Neural cell (in vitro differentiated cells): Measurements from ENCODE around the gene ARF5. TPM values are rescaled to one million over a fixed set of nuclear protein-coding genes. Genes with fewer than 3 reads are reported as not detected.

Source experiments
- H2AFZ ChIP-seq: fragments of 200-600, 300-800 bp; sonication (generic), shearing (Covaris generic); 2 replicates; pipeline ENCODE4 v1.6.0; 2014; ENCODE audit warnings: low read depth, mild to moderate bottlenecking, antibody characterized with exemption, low read length, moderate library complexity
- H3F3A ChIP-seq: fragments of 200-600 bp; shearing (Covaris generic); 2 replicates; pipeline ENCODE4 v1.6.1; 2016; ENCODE audit warnings: mild to moderate bottlenecking, moderate library complexity, mixed read lengths, antibody characterized with exemption, low read length; ENCODE audit not compliant: insufficient read depth, poor library complexity, severe bottlenecking
- H3K27ac ChIP-seq: fragments of 200-600, 300-800 bp; sonication (generic), shearing (Covaris generic); 2 replicates; pipeline ENCODE4 v1.5.1; 2014; ENCODE audit warnings: mild to moderate bottlenecking, low read length, moderate library complexity
- H3K27me3 ChIP-seq: fragments of 300-800, 200-600 bp; sonication (generic), shearing (Covaris generic); 2 replicates; pipeline ENCODE4 v1.6.0; 2014; ENCODE audit warnings: mild to moderate bottlenecking, low read depth, low read length, moderate library complexity; ENCODE audit not compliant: insufficient read depth
- H3K36me3 ChIP-seq: fragments of 300-800, 200-600 bp; sonication (generic), shearing (Covaris generic); 2 replicates; pipeline ENCODE4 v1.5.1; 2014; ENCODE audit warnings: mild to moderate bottlenecking, antibody characterized with exemption, low read length, moderate library complexity; ENCODE audit not compliant: insufficient read depth
- H3K4me2 ChIP-seq: fragments of 300-800, 200-600 bp; sonication (generic), shearing (Covaris generic); 2 replicates; pipeline ENCODE4 v1.6.0; 2014; ENCODE audit warnings: mild to moderate bottlenecking, low read length
- H3K4me3 ChIP-seq: fragments of 300-800, 200-600 bp; sonication (generic), shearing (Covaris generic); 2 replicates; pipeline ENCODE4 v1.5.1; 2014; ENCODE audit warnings: mild to moderate bottlenecking, low read length, moderate library complexity
- H3K79me2 ChIP-seq: fragments of 200-600 bp; shearing (Covaris generic); replicated peaks from 2 replicates; pipeline ENCODE4 v1.6.0; 2014; ENCODE audit warnings: mild to moderate bottlenecking, low read length, moderate library complexity; ENCODE audit not compliant: insufficient read depth
- H3K9ac ChIP-seq: fragments of 300-800, 200-600 bp; sonication (generic), shearing (Covaris generic); 2 replicates; pipeline ENCODE4 v1.6.1; 2016; ENCODE audit warnings: mild to moderate bottlenecking, low read length, mixed read lengths
- H3K9me2 ChIP-seq: fragments of 200-600 bp; shearing (Covaris generic); 2 replicates; pipeline ENCODE4 v1.6.1; 2016; ENCODE audit warnings: mild to moderate bottlenecking, low read length, mixed read lengths; ENCODE audit not compliant: insufficient read depth
- H3K9me3 ChIP-seq: fragments of 200-600, 300-800 bp; sonication (generic), shearing (Covaris generic); 2 replicates; pipeline ENCODE4 v1.6.1; 2016; ENCODE audit warnings: mild to moderate bottlenecking, mixed run types, low read length, moderate library complexity, mixed read lengths
- H4K20me1 ChIP-seq: fragments of 200-600 bp; shearing (Covaris generic); 2 replicates; pipeline ENCODE4 v1.6.1; 2016; ENCODE audit warnings: mild to moderate bottlenecking, mixed run types; ENCODE audit not compliant: insufficient read depth
- CTCF ChIP-seq: fragments of 450-650 bp; IDR thresholded peaks from 2 replicates; pipeline ENCODE4 v1.5.1; 2014; ENCODE audit warnings: antibody characterized with exemption, mild to moderate bottlenecking, moderate library complexity; ENCODE audit not compliant: poor library complexity, severe bottlenecking
- EP300 ChIP-seq: fragments of 450-650 bp; conservative IDR thresholded peaks from 2 replicates; pipeline ENCODE4 v1.6.1; 2014; ENCODE audit warnings: antibody characterized with exemption, mild to moderate bottlenecking, moderate library complexity; ENCODE audit not compliant: poor library complexity, severe bottlenecking
- EZH2 ChIP-seq: fragments of 200-600, 300-800 bp; shearing (Covaris generic), sonication (generic); IDR thresholded peaks from 2 replicates; pipeline ENCODE4 v1.6.1; 2014; ENCODE audit warnings: antibody characterized with exemption, low read length, borderline replicate concordance, mild to moderate bottlenecking; ENCODE audit not compliant: insufficient read depth, poor library complexity, severe bottlenecking
- POLR2AphosphoS5 ChIP-seq: IDR thresholded peaks from 2 replicates; pipeline ENCODE4 v1.6.1; 2012
- RAD21 ChIP-seq: fragments of 450-650 bp; conservative IDR thresholded peaks from 2 replicates; pipeline ENCODE4 v1.6.1; 2014; ENCODE audit warnings: antibody characterized with exemption, mild to moderate bottlenecking, moderate library complexity
- REST ChIP-seq: IDR thresholded peaks from 2 replicates; pipeline ENCODE4 v1.6.1; 2012; ENCODE audit warnings: borderline replicate concordance
- SMC3 ChIP-seq: fragments of 450-650 bp; conservative IDR thresholded peaks from 2 replicates; pipeline ENCODE4 v1.6.1; 2014; ENCODE audit warnings: antibody characterized with exemption, mild to moderate bottlenecking, moderate library complexity; ENCODE audit not compliant: poor library complexity
- TAF1 ChIP-seq: IDR thresholded peaks from 2 replicates; pipeline ENCODE4 v1.6.1; 2012; ENCODE audit warnings: low read depth
- polyA plus RNA-seq: library from polyadenylated mRNA; depleted of rRNA; stranded (reverse); fragments of >200 nt; gene quantifications from 2 replicates; pipeline ENCODE4 v1.2.3, GENCODE V29; 2014

Gene ARF5
- polyA plus RNA-seq, 1 donor from 2014 or later = 582 TPM

GRCh38 chr7:127587663-127588018, 570 bp upstream of the ARF5 start:
- Histone ChIP-seq H3K27me3 (no peaks in the 10 kb centered on the region), H2AFZ (peak overlapping the region; percentile 45), H3K27ac (peak overlapping the region; percentile 31), H3F3A (no peaks in the 10 kb centered on the region), H4K20me1 (no peaks in the 10 kb centered on the region), H3K79me2 (peaks cover 32% of the 10 kb centered on the region), H3K36me3 (peaks cover 1% of the 10 kb centered on the region), H3K9me2 (no peaks in the 10 kb centered on the region), H3K4me3 (peak overlapping the region; percentile 86), H3K9me3 (no peaks in the 10 kb centered on the region), H3K4me2 (peak overlapping the region; percentile 30), H3K9ac (peak overlapping the region; percentile 90)
- no peak for TF ChIP-seq REST
- no peak for TF ChIP-seq TAF1
- no peak for TF ChIP-seq EZH2
- TF ChIP-seq SMC3 = no peak
- TF ChIP-seq EP300 = no peak

DNA sequence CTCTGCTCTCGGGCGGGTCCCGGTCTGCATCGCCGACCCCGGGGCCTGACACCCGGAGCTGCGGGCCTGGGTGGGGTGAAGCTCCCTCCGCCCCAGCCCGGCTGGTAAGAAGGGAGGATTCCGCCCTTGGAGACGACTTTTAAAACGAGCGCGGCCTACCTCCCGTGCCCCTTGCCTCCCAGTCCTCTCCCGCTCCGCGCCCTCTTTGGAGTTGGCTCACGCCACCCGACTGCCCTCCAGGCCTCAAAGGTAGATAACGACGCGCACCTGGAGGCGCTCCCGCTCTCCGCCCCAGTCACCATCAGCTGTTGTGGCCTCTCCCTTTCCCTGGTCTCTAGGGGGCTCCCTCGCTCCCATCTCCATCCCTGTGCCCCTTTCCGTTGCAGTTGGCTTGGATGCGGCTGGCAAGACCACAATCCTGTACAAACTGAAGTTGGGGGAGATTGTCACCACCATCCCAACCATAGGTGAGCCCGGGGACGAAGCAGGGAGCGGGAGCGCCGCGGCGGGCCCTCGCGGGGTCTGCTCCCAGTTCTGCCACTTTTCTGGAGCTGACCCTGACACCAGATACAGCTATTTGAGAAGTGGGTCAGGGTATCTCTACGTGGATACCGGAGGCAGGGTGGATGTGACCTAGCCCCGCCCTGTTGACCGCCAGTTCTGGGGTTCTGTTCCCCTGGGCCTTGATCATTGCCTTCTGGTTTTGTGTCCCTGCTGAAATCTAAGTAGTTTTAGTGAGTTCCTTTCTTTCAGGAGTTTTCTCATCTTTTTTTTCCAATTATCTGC, 679 bp downstream of the ARF5 start:
- TF ChIP-seq SMC3 = peak; percentile 61
- peak; percentile 60 for TF ChIP-seq RAD21
- no peak for TF ChIP-seq TAF1
- no peak for TF ChIP-seq EZH2
- TF ChIP-seq POLR2AphosphoS5 = peak; percentile 18
- peak; percentile 3 for TF ChIP-seq EP300
- peak; percentile 13 for TF ChIP-seq REST
- TF ChIP-seq CTCF = peak; percentile 77

More for the DNA sequence above, 679 bp downstream of the ARF5 start:
- H3K9me3 ChIP-seq = no peaks in the 10 kb centered on the region
- H3K27me3 ChIP-seq = no peaks in the 10 kb centered on the region
- no peaks in the 10 kb centered on the region for H3K36me3 ChIP-seq
- H3K9ac ChIP-seq = peak overlapping the region; percentile 90
- peak overlapping the region; percentile 54 for H3K27ac ChIP-seq
- H3K4me2 ChIP-seq = peak overlapping the region; percentile 91
- H3F3A ChIP-seq = no peaks in the 10 kb centered on the region
- no peaks in the 10 kb centered on the region for H3K9me2 ChIP-seq
- no peaks in the 10 kb centered on the region for H4K20me1 ChIP-seq
- H2AFZ ChIP-seq = peak overlapping the region; percentile 61
- H3K4me3 ChIP-seq = peak overlapping the region; percentile 86
- H3K79me2 ChIP-seq = peaks cover 27% of the 10 kb centered on the region
